Esophagus squamous epithelium (tissue), 5 donors: Measurements from ENCODE around the gene HSF5. TPM values are rescaled to one million over a fixed set of nuclear protein-coding genes. Genes with fewer than 3 reads are reported as not detected.
A peak's percentile ranks its signal among the peaks of the same experiment; 100 is the strongest.

ENCODE experiments used
- DNase-seq: peaks from one replicate; lab custom pipeline; 2025; lab: John Stamatoyannopoulos, UW
- H3K27ac ChIP-seq, 4 donors: fragments of 200-600 bp; sonication (generic); one replicate each; pipeline ENCODE4 v1.5.1; 2016 to 2019; ENCODE audit warnings: mild to moderate bottlenecking in 1 of 4
- H3K27me3 ChIP-seq, 4 donors: fragments of 200-600 bp; sonication (generic); 1 replicate in 3 of 4; 2 replicates in 1 of 4; pipeline versions ENCODE4 v1.5.1 to v1.6.0; 2017 to 2021; ENCODE audit warnings: antibody characterized with exemption in 1 of 4
- H3K36me3 ChIP-seq, 3 donors: fragments of 200-600 bp; sonication (generic); one replicate each; pipeline ENCODE4 v1.5.1; 2016 to 2019
- H3K4me1 ChIP-seq, 3 donors: fragments of 200-600 bp; sonication (generic); one replicate each; pipeline ENCODE4 v1.5.1; 2017 to 2019
- H3K4me3 ChIP-seq, 4 donors: fragments of 200-600 bp; sonication (generic); 1 replicate in 3 of 4; 2 replicates in 1 of 4; pipeline ENCODE4 v1.5.1; 2016 to 2019; ENCODE audit warnings: mild to moderate bottlenecking in 2 of 4, moderate library complexity in 1 of 4
- H3K9me3 ChIP-seq, 3 donors: fragments of 200-600 bp; sonication (generic); one replicate each; pipeline ENCODE4 v1.5.1; 2016 to 2019
- POLR2A ChIP-seq, 4 donors: fragments of 450-650 bp; IDR thresholded peaks; one replicate each; pipeline ENCODE4 v1.6.1; 2017; ENCODE audit warnings: antibody characterized with exemption in 4 of 4, mild to moderate bottlenecking in 4 of 4, moderate library complexity in 3 of 4
- WGBS, 2 donors: methylation state at CpG; one replicate each; pipeline ENCODE4 v1.1.5; 2018; 5-methylcytosine and 5-hydroxymethylcytosine counted together
- intact Hi-C: fragments of 100-400 bp; cut with DNase I; formaldehyde crosslinking; loops from one replicate; pipeline ENCODE4 v1.15.0; 2022
- total RNA-seq, 4 donors: library from RNA; depleted of rRNA; stranded (reverse); fragments of >200 nt; gene quantifications; one replicate each; pipeline ENCODE4 v1.1.0, GENCODE V29; 2016
- TF ChIP-seq, protein P1 (sequence below), 6 experiments: fragments of 450-650 bp in 4 of 6; fragments of 200-600 bp in 2 of 6; sonication (generic) in 2 of 6; IDR thresholded peaks; one replicate each; pipeline ENCODE4 v1.5.1; 2016 to 2019; ENCODE audit warnings: antibody characterized with exemption in 6 of 6, mild to moderate bottlenecking in 4 of 6, moderate library complexity in 4 of 6
- donor health status: DM: yes; HTN: yes; CAD: no.

The HSF5 gene
- total RNA-seq, 4 donors from 2014 or later: under 0.01 TPM; not detected in 3

- no peaks in the 10 kb centered on the region for H3K27me3 ChIP-seq
- DNase-seq: no peak
- peaks cover 26 to 57% (median 35%) of the 10 kb centered on the region in 3 donors for H3K4me1 ChIP-seq
- peak within 1 kb of the TSS; percentile 67 to 91 (median 74) for H3K4me3 ChIP-seq
- peak within 1 kb of the TSS; percentile 74 to 90 (median 86) for H3K27ac ChIP-seq
- no peaks in the 10 kb centered on the region for H3K9me3 ChIP-seq
- intact Hi-C loops: loop anchor here (10.0 kb wide), 1 partner anchor 159 kb away; the partner anchor contains the start of gene SUPT4H1
- 0 to 3% methylated on average over 10 to 11 of the region's 64 CpGs for WGBS, 2 donors
- TF ChIP-seq, protein P1, sequence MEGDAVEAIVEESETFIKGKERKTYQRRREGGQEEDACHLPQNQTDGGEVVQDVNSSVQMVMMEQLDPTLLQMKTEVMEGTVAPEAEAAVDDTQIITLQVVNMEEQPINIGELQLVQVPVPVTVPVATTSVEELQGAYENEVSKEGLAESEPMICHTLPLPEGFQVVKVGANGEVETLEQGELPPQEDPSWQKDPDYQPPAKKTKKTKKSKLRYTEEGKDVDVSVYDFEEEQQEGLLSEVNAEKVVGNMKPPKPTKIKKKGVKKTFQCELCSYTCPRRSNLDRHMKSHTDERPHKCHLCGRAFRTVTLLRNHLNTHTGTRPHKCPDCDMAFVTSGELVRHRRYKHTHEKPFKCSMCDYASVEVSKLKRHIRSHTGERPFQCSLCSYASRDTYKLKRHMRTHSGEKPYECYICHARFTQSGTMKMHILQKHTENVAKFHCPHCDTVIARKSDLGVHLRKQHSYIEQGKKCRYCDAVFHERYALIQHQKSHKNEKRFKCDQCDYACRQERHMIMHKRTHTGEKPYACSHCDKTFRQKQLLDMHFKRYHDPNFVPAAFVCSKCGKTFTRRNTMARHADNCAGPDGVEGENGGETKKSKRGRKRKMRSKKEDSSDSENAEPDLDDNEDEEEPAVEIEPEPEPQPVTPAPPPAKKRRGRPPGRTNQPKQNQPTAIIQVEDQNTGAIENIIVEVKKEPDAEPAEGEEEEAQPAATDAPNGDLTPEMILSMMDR (IDR thresholded peaks at IDR 0.05): no peak
- peak in 1 of 4 donors; percentile 56 for TF ChIP-seq POLR2A (IDR thresholded peaks at IDR 0.05)
- peaks cover 5 to 45% (median 11%) of the 10 kb centered on the region in 3 donors for H3K36me3 ChIP-seq
These were observed 26.0 kb upstream of the HSF5 start, which contains the start of gene MTMR4 for GRCh38 chr17:58513965-58514769. Gene MTMR4, minus strand, starts transcription at chr17:58514638. Its CDS starts 231 bp downstream, at chr17:58514407.

GRCh38 chr17:58513267-58513964, 25.2 kb upstream of the HSF5 start:
- intact Hi-C loops: loop anchor here (10.0 kb wide), 1 partner anchor 159 kb away; the partner anchor contains the start of gene SUPT4H1
- Histone ChIP-seq H3K4me1 (peaks cover 22 to 52% (median 31%) of the 10 kb centered on the region in 3 donors), H3K27ac (peak overlapping the region in 2 of 4 donors; percentile 83 to 88), H3K36me3 (peaks cover 7 to 52% (median 18%) of the 10 kb centered on the region in 3 donors), H3K9me3 (no peaks in the 10 kb centered on the region), H3K27me3 (no peaks in the 10 kb centered on the region), H3K4me3 (peak overlapping the region; percentile 67 to 91 (median 74))
- TF ChIP-seq POLR2A (IDR thresholded peaks at IDR 0.05): no peak
- TF ChIP-seq, protein P1 (IDR thresholded peaks at IDR 0.05): no peak
- 27 to 36% methylated on average over 11 to 14 of the region's 14 CpGs for WGBS, 2 donors
- no peak for DNase-seq

GRCh38 chr17:58510075-58510474, 21.9 kb upstream of the HSF5 start:
- no peaks in the 10 kb centered on the region for H3K27me3 ChIP-seq
- peaks cover 10 to 28% (median 17%) of the 10 kb centered on the region in 3 donors for H3K4me1 ChIP-seq
- no peak overlapping the region for H3K4me3 ChIP-seq
- WGBS, 2 donors: 89 to 95% methylated on average over 5 of the region's 5 CpGs
- no peaks in the 10 kb centered on the region for H3K9me3 ChIP-seq
- H3K36me3 ChIP-seq: peaks cover 19 to 78% (median 41%) of the 10 kb centered on the region in 3 donors
- no peak overlapping the region for H3K27ac ChIP-seq
- TF ChIP-seq POLR2A (IDR thresholded peaks at IDR 0.05): no peak
- TF ChIP-seq, protein P1 (IDR thresholded peaks at IDR 0.05): no peak
- DNase-seq: no peak
- intact Hi-C loops: loop anchor here (10.0 kb wide), 1 partner anchor 155 kb away; the partner anchor contains the start of gene SUPT4H1

DNA sequence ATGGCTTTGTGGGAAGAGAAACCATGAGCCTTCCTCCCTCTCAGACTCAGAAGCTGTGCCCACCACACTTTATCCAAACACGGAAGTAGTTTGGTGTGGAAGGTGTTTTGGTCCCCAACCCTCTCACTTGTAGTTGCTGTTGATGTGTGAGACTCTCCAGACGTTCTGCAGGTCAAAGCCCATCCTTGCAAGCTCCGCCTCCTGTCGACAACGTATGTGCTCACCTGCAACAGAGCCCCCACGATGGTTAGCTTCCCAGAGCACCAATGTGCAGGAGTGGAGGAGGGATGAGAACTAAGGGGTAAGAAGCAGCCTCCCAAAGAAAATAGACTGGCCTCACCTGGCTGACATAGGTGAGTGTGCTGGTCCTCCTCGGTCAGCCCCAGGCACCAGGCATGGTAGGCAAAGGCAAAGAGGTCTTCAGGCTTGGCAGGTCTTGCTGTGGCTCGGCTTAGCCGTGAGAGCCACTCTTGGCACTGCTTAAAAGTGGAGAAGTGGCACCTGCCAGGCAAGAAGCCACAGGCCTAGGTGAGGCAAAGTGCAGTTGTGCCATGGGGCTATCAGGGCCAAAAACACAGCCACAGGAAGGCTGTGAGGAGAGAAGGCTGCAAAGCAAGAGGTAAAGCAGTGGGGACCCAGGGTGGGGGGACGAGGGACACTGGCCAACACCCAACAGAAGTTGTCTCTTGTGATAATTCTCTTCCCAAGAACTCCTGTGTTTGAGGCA, 20.3 kb upstream of the HSF5 start:
- Histone ChIP-seq H3K27me3 (no peaks in the 10 kb centered on the region), H3K9me3 (no peaks in the 10 kb centered on the region), H3K4me3 (no peak overlapping the region), H3K36me3 (peaks cover 21 to 94% (median 50%) of the 10 kb centered on the region in 3 donors), H3K4me1 (peaks cover under 1 to 14% (median 8%) of the 10 kb centered on the region in 3 donors), H3K27ac (no peak overlapping the region)
- TF ChIP-seq, protein P1 (IDR thresholded peaks at IDR 0.05): no peak
- no peak for TF ChIP-seq POLR2A (IDR thresholded peaks at IDR 0.05)
- intact Hi-C loops: no loop called here
- 73 to 94% methylated on average over 3 to 5 of the region's 10 CpGs for WGBS, 2 donors
- no peak for DNase-seq
